ENCODE results near the gene NCAM2.

GRCh38 chr21:21434944-21435343 lies 436.7 kb downstream of the NCAM2 start:
- TF ChIP-seq POLR2AphosphoS5 (IDR thresholded peaks at IDR 0.05; ENCODE audit: low read depth, low read length) (no peak), EZH2 (IDR thresholded peaks at IDR 0.05; ENCODE audit: low read depth, low read length, severe bottlenecking) (no peak), CTCF (IDR thresholded peaks at IDR 0.05; ENCODE audit: control extremely low read depth in 1 of 3, insufficient read depth in 1 of 3, low read depth in 1 of 3, low read length in 3 of 3) (no peak), GABPA (IDR thresholded peaks at IDR 0.05; ENCODE audit: borderline replicate concordance, insufficient read depth, low read length) (no peak), KDM5A (IDR thresholded peaks at IDR 0.05; ENCODE audit: low read length) (no peak), SIN3A (conservative IDR thresholded peaks at IDR 0.05 in 1 of 2, IDR thresholded peaks at IDR 0.05 in 1 of 2; ENCODE audit: low read depth in 1 of 2, low read length in 2 of 2) (no peak), MAX (IDR thresholded peaks at IDR 0.05) (no peak), BACH1 (IDR thresholded peaks at IDR 0.05; ENCODE audit: low read length) (no peak), MAFK (IDR thresholded peaks at IDR 0.05; ENCODE audit: low read depth, low read length) (no peak)
- TF ChIP-seq, protein P1, sequence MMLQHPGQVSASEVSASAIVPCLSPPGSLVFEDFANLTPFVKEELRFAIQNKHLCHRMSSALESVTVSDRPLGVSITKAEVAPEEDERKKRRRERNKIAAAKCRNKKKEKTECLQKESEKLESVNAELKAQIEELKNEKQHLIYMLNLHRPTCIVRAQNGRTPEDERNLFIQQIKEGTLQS (IDR thresholded peaks at IDR 0.05; ENCODE audit: insufficient read depth, low read depth, low read length), result no peak
- TF ChIP-seq, protein P2, sequence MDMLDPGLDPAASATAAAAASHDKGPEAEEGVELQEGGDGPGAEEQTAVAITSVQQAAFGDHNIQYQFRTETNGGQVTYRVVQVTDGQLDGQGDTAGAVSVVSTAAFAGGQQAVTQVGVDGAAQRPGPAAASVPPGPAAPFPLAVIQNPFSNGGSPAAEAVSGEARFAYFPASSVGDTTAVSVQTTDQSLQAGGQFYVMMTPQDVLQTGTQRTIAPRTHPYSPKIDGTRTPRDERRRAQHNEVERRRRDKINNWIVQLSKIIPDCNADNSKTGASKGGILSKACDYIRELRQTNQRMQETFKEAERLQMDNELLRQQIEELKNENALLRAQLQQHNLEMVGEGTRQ (IDR thresholded peaks at IDR 0.05; ENCODE audit: low read length), result no peak
